Thoracic aorta (tissue), 2 donors: ENCODE results near the gene ERVW-1. TPM values are rescaled to one million over a fixed set of nuclear protein-coding genes. Genes with fewer than 3 reads are reported as not detected.
"Not testable (repeated sequence)": the region's sequence is repeated elsewhere in the genome, so short reads cannot be mapped to it uniquely, and the experiment has no call there.

ENCODE experiments used
- ATAC-seq: fragments of 150-250 bp; one replicate; pipeline ENCODE4 v1.8.0; 2017; ENCODE audit warnings: low read depth; ENCODE audit not compliant: insufficient number of reproducible peaks, low FRiP score
- DNase-seq: peaks from one replicate; pipeline ENCODE4 v3.0.0-alpha.2; 2020; ENCODE audit warnings: low spot score
- H3K27ac ChIP-seq, 2 donors: fragments of 200-600 bp; sonication (generic); 1 replicate in 1 of 2; 2 replicates in 1 of 2; pipeline ENCODE4 v1.5.1; 2016; ENCODE audit warnings: mild to moderate bottlenecking in 2 of 2, moderate library complexity in 2 of 2
- H3K27me3 ChIP-seq: fragments of 200-600 bp; sonication (generic); replicated peaks from 2 replicates; pipeline ENCODE4 v1.6.0; 2016; ENCODE audit warnings: mild to moderate bottlenecking; ENCODE audit not compliant: insufficient read depth
- H3K36me3 ChIP-seq: fragments of 200-600 bp; sonication (generic); one replicate; pipeline ENCODE4 v1.5.1; 2016
- H3K4me1 ChIP-seq, 2 donors: fragments of 200-600 bp; sonication (generic); 1 replicate in 1 of 2; 2 replicates in 1 of 2; pipeline versions ENCODE4 v1.5.1 to v1.6.0; 2016; ENCODE audit warnings: low read depth in 2 of 2, mild to moderate bottlenecking in 1 of 2; ENCODE audit not compliant: control insufficient read depth in 1 of 2
- H3K4me3 ChIP-seq: fragments of 200-600 bp; sonication (generic); 2 replicates; pipeline ENCODE4 v1.5.1; 2016; ENCODE audit warnings: mild to moderate bottlenecking
- H3K9me3 ChIP-seq: fragments of 200-600 bp; sonication (generic); 2 replicates; pipeline ENCODE4 v1.5.1; 2016
- CTCF ChIP-seq: fragments of 200-600 bp; sonication (generic); IDR thresholded peaks from one replicate; pipeline ENCODE4 v1.5.1; 2019; ENCODE audit warnings: antibody characterized with exemption
- total RNA-seq, 2 donors: library from RNA; depleted of rRNA; stranded (reverse); fragments of >200 nt; gene quantifications; one replicate each; pipeline versions ENCODE4 v1.1.0 to v1.2.3, GENCODE V29; 2016

Gene ERVW-1
- not detected for total RNA-seq

- H3K4me3 ChIP-seq, H3K27ac ChIP-seq, H3K27me3 ChIP-seq, ATAC-seq, DNase-seq, H3K4me1 ChIP-seq, H3K9me3 ChIP-seq, H3K36me3 ChIP-seq: not testable (repeated sequence)
Measured at GRCh38 chr7:92477681-92478080, at the start of gene ERVW-1. TSS of gene ERVW-1 (minus strand) at chr7:92477946. CDS start at chr7:92470381, 7,565 bp downstream.

- no peak overlapping the region for H3K4me3 ChIP-seq
- no peak for ATAC-seq
- H3K4me1 ChIP-seq = peaks cover 6 to 10% of the 10 kb centered on the region in 2 donors
- no peak for TF ChIP-seq CTCF
- no peaks in the 10 kb centered on the region for H3K27me3 ChIP-seq
- DNase-seq = no peak
- peaks cover 10% of the 10 kb centered on the region for H3K36me3 ChIP-seq
- H3K9me3 ChIP-seq = no peaks in the 10 kb centered on the region
- H3K27ac ChIP-seq = no peak overlapping the region
Measured at GRCh38 chr7:92523110-92523509, 45.4 kb upstream of the ERVW-1 start.

GRCh38 chr7:92520024-92520423 lies 42.3 kb upstream of the ERVW-1 start:
- no peaks in the 10 kb centered on the region for H3K27me3 ChIP-seq
- H3K4me3 ChIP-seq = no peak overlapping the region
- H3K27ac ChIP-seq = no peak overlapping the region
- no peak for TF ChIP-seq CTCF
- ATAC-seq (no peak), DNase-seq (no peak)
- H3K9me3 ChIP-seq = no peaks in the 10 kb centered on the region
- peaks cover 30% of the 10 kb centered on the region for H3K36me3 ChIP-seq
- H3K4me1 ChIP-seq = no peaks in the 10 kb centered on the region

- Histone ChIP-seq H3K4me3 (no peak overlapping the region), H3K4me1 (no peaks in the 10 kb centered on the region), H3K27ac (no peak overlapping the region), H3K36me3 (peaks cover 30% of the 10 kb centered on the region), H3K9me3 (no peaks in the 10 kb centered on the region), H3K27me3 (no peaks in the 10 kb centered on the region)
- TF ChIP-seq CTCF = no peak
- DNase-seq (no peak), ATAC-seq (no peak)
Measured at GRCh38 chr7:92517631-92518030, 39.9 kb upstream of the ERVW-1 start.

GRCh38 chr7:92513167-92513902 lies 35.6 kb upstream of the ERVW-1 start:
- Histone ChIP-seq H3K27me3 (no peaks in the 10 kb centered on the region), H3K36me3 (peaks cover 25% of the 10 kb centered on the region), H3K27ac (no peak overlapping the region), H3K4me1 (no peaks in the 10 kb centered on the region), H3K4me3 (no peak overlapping the region), H3K9me3 (no peaks in the 10 kb centered on the region)
- no peak for TF ChIP-seq CTCF
- ATAC-seq (no peak), DNase-seq (no peak)

GRCh38 chr7:92508946-92509345 lies 31.2 kb upstream of the ERVW-1 start:
- no peaks in the 10 kb centered on the region for H3K4me1 ChIP-seq
- no peak overlapping the region for H3K4me3 ChIP-seq
- H3K27ac ChIP-seq = no peak overlapping the region
- ATAC-seq = no peak
- H3K27me3 ChIP-seq = no peaks in the 10 kb centered on the region
- no peak for TF ChIP-seq CTCF
- H3K36me3 ChIP-seq = peaks cover 18% of the 10 kb centered on the region
- no peaks in the 10 kb centered on the region for H3K9me3 ChIP-seq
- DNase-seq = no peak
